Activated CD4-positive, alpha-beta T cell treated with anti-CD3 and anti-CD28 coated beads for 48 hours (primary cell): Measurements from ENCODE around the gene PCDHA2.
"Not testable (repeated sequence)": the region's sequence is repeated elsewhere in the genome, so short reads cannot be mapped to it uniquely, and the experiment has no call there.

ENCODE experiments used
- DNase-seq: peaks from one replicate; pipeline ENCODE4 v3.0.0-alpha.2; 2020

The PCDHA2 gene

DNA sequence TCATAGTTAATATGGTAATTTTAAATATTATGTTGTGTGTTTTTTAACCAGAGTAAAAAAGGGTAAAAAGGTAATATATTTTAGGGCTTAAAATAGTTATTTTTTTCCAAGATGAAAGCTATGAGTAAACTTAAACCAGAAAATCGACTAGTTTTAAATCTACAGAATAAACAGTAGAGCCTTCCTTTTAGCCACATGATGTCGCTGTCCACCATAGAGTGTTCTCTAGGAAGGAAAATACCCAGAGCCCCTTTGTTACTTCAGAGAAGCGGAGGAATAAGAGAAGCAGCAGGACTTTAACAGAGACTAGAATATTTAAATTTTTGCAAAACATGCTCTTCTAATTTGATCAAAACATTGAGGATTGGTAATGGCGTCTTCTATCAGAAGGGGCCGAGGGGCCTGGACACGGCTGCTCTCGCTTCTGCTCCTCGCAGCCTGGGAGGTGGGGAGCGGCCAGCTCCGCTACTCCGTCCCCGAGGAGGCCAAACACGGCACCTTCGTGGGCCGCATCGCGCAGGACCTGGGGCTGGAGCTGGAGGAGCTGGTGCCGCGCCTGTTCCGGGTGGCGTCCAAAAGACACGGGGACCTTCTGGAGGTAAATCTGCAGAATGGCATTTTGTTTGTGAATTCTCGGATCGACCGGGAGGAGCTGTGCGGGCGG is at the start of gene PCDHA2:
Gene PCDHA2 (plus strand): TSS at position 258 of the 664 bp plus-strand sequence.
- DNase-seq, result no peak

DNA sequence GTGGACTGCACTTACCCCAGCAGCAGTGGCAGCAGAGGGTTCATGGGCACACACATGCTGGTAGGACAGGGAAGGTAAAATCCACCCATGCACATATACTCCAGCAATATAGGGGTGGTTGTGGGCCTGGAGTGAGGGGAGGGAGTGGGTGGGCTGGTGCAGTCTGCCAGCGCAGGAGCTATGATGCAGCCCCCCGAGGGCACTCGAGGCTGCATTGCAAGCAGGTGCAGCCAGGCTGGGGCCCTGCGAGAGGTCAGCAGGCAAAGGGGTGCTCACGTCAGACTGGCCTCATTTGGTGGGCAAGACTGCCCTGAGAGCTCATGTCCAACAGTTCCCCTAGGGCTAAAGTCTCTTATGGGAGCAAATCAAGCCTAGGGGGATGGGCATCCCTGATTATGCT is 41.1 kb upstream of the PCDHA2 start:
- DNase-seq, result no peak

DNA sequence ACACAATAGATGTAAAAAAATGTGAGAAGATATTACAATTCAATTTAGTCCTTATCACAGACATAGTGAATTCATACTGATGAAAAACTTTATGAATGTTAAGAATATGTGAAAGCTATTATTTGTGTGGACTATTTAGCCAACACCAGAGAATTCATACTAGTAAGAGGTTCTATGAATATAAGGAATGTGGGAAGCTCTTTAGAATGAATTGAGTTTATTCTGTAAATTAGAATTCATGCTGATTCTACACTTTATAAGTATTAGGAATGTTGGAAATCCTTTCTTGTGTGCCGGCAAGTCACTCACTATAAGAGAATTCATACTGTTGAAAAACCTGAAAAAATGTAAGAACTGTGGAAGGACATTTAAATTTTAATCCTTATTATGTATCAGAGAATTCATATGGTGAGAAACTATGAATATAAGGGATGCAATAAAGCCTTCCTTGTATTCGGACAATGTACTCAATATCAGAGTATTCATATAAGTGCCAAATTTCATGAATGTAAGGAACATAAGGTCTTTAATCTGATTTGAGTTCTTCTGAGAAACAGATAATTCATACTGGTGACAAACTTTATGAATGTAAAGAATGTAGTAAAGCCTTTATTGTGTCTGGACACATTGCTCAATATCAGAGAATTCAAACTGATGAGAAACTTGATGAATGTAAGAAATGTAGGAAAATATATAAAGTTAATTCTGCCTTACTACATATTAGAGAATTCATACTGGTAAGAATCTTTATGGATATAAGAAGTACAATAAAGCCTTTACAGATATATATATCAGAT is 30.3 kb upstream of the PCDHA2 start:
- DNase-seq, result no peak

DNA sequence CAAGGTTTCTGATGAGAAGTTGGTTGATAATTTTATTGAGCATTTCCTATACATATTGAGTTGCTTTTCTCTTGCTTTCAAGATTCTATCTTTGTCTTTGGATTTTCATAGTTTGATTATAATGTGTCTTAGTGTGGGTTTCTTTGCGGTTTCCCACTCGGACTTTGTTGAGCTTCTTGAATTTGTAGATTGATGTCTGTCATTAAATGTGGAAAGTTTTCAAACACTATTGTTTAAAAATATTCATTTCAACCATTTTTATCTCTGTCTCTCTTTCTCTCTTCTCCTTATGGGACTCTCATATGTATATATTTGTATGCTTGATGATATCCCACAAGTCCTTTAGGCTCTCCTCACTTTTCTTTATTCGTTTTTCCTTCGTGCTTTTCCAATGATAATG is 27.2 kb upstream of the PCDHA2 start:
- no peak for DNase-seq

DNA sequence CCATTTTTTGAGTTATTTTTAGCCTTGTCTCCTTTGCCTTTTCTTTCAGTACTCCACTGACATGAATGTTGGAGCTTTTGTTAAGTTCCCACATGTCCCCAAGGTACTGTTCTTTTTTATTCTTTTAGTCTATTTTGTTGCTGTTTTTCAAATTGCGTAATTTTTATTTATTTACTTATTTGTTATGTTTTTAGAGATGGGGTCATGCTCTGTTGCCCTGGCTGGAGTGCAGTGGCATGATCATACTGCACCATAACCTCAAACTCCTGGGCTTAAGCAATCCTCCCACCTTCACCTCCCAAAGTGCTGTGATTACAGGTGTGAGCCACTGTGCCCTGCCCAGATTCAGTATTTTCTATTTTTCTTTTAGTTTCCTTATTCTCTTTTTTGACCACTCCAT is 14.1 kb upstream of the PCDHA2 start:
- no peak for DNase-seq

DNA sequence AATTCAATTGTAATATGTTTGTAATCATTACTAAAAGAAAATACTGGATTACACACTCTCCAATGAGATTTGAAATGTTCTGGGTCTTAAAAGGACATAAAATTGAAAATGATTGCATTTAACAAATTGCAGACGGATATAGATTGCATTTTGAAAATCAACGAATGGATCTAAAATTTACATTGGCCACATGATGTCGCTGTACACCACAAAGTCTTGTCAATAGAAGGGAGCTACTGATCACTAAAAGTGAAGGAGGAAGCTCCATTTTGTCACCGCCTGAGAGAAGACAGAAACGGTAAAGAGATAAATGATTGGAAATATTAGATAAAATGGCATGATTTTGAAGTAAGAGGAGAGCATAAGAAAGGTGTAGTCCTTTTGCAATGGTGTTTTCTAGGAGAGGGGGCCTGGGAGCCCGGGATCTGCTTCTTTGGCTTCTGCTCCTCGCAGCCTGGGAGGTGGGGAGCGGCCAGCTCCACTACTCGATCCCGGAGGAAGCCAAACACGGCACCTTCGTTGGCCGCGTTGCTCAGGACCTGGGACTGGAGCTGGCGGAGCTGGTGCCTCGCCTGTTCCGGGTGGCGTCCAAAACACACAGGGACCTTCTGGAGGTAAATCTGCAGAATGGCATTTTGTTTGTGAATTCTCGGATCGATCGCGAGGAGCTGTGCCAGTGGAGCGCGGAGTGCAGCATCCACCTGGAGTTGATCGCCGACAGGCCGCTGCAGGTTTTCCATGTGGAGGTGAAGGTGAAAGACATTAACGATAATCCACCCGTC is 8.6 kb upstream of the PCDHA2 start, which contains the start of gene PCDHA1:
Gene PCDHA1 (plus strand): TSS at position 236 of the 782 bp plus-strand sequence.
- DNase-seq, result no peak

DNA sequence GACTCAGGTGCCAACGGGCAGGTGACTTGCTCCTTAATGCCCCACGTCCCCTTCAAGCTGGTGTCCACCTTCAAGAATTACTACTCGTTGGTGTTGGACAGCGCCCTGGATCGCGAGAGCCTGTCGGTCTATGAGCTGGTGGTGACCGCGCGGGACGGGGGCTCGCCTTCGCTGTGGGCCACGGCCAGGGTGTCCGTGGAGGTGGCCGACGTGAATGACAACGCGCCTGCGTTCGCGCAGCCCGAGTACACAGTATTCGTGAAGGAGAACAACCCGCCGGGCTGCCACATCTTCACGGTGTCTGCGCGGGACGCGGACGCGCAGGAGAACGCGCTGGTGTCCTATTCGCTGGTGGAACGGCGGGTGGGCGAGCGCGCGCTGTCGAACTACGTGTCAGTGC is 7.2 kb upstream of the PCDHA2 start:
- DNase-seq, result not testable (repeated sequence)

DNA sequence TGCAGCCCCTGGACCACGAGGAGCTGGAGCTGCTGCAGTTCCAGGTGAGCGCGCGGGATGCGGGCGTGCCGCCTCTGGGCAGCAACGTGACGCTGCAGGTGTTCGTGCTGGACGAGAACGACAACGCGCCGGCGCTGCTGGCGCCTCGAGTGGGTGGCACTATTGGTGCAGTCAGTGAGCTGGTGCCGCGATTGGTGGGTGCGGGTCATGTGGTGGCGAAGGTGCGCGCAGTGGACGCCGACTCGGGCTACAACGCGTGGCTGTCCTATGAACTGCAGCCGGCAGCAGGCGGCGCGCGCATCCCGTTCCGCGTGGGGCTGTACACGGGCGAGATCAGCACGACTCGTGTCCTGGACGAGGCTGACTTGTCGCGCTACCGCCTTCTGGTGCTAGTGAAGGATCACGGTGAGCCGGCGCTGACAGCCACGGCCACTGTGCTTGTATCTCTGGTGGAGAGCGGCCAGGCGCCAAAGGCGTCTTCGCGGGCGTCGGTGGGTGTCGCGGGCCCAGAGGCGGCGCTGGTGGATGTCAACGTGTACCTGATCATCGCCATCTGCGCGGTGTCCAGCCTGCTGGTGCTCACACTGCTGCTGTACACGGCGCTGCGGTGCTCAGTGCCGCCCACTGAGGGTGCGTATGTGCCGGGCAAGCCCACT is 6.7 kb upstream of the PCDHA2 start:
- not testable (repeated sequence) for DNase-seq

DNA sequence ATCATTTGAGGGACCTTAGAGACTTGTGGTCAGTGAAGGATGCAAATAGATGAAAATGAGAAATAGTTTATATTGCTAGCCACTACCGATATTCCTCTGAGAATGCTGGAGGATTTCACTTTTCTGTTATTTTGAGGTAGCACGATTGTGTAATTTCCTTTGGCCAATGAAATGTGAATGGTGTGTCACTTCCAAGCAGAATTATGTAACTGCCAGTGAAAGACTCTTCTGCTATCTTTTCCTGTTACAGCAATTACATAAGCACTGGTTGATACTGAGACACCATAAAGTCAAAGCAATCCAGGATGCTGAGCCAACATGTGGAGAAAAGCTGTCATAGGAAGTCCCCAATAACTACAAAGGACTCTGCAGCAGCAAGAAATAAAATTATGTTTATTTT is 3.6 kb upstream of the PCDHA2 start:
- no peak for DNase-seq

DNA sequence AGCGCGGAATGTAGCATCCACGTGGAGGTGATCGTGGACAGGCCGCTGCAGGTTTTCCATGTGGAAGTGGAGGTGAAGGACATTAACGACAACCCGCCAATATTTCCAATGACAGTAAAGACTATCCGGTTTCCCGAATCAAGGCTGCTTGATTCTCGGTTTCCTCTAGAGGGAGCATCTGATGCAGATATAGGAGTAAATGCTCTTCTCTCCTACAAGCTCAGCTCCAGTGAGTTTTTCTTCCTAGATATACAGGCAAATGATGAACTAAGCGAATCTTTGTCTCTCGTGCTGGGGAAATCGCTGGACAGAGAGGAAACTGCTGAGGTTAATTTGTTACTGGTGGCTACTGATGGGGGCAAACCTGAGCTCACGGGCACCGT is 598 bp downstream of the PCDHA2 start:
- DNase-seq, result no peak

DNA sequence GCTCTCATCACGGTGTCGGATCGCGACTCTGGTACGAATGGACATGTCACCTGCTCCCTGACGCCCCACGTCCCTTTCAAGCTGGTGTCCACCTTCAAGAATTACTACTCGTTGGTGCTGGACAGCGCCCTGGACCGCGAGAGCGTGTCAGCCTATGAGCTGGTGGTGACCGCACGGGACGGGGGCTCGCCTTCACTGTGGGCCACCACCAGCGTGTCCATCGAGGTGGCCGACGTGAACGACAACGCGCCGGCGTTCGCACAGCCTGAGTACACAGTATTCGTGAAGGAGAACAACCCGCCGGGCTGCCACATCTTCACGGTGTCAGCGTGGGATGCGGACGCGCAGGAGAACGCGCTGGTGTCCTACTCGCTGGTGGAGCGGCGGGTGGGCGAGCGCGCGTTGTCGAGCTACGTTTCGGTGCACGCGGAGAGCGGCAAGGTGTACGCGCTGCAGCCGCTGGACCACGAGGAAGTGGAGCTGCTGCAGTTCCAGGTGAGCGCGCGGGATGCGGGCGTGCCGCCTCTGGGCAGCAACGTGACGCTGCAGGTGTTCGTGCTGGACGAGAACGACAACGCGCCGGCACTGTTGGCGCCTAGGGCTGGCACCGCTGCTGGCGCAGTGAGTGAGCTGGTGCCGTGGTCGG is 1.5 kb downstream of the PCDHA2 start:
- DNase-seq, result not testable (repeated sequence)

DNA sequence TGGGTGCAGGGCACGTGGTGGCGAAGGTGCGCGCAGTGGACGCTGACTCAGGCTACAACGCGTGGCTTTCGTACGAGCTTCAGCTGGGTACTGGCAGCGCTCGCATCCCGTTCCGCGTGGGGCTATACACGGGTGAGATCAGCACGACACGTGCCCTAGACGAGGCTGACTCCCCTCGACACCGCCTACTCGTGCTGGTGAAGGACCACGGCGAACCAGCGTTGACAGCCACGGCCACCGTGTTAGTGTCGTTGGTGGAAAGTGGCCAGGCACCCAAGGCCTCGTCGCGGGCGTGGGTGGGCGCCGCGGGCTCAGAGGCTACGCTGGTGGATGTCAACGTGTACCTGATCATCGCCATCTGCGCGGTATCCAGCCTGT is 2.1 kb downstream of the PCDHA2 start:
- DNase-seq, result no peak

DNA sequence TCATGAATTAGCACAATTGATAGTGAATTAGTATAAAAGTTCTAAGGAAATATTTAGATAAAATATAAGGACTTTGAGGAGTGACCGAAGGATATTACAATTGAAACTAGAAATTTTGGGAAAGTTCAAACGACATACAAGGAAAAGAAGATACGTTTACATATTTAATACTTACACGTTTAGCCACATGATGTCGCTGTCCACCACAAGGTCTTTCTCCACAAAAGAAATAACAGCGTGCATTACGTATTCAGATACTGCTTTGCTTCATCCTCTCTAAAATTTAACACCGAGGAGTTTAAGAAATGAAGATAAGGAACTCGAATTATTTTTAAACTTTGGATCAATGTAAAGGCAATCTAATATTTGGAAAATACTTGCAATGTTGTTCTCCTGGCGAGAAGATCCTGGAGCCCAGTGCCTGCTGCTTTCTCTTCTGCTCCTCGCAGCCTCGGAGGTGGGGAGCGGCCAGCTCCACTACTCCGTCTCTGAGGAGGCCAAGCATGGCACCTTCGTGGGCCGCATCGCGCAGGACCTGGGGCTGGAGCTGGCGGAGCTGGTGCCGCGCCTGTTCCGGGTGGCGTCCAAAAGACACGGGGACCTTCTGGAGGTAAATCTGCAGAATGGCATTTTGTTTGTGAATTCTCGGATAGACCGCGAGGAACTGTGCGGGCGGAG is 6.3 kb downstream of the PCDHA2 start, which contains the start of gene PCDHA3:
Gene PCDHA3 (plus strand): TSS at position 242 of the 678 bp plus-strand sequence.
- DNase-seq, result no peak

DNA sequence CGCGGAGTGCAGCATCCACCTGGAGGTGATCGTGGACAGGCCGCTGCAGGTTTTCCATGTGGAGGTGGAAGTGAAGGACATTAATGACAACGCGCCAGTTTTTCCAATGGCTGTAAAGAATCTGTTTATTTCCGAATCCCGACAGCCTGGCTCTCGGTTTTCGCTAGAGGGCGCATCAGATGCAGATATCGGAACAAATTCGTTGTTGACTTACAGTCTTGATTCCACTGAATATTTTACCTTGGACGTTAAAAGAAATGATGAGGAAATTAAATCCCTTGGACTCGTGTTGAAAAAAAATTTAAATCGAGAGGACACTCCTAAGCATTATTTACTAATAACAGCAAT is 6.8 kb downstream of the PCDHA2 start:
- no peak for DNase-seq

DNA sequence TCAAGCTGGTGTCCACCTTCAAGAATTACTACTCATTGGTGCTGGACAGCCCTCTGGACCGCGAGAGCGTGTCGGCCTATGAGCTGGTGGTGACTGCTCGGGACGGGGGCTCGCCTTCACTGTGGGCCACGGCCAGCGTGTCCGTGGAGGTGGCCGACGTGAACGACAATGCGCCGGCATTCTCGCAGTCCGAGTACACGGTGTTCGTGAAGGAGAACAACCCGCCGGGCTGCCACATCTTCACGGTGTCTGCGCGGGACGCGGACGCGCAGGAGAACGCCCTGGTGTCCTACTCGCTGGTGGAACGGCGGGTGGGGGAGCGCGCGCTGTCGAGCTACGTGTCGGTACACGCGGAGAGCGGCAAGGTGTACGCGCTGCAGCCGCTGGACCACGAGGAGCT is 7.7 kb downstream of the PCDHA2 start:
- DNase-seq, result not testable (repeated sequence)

DNA sequence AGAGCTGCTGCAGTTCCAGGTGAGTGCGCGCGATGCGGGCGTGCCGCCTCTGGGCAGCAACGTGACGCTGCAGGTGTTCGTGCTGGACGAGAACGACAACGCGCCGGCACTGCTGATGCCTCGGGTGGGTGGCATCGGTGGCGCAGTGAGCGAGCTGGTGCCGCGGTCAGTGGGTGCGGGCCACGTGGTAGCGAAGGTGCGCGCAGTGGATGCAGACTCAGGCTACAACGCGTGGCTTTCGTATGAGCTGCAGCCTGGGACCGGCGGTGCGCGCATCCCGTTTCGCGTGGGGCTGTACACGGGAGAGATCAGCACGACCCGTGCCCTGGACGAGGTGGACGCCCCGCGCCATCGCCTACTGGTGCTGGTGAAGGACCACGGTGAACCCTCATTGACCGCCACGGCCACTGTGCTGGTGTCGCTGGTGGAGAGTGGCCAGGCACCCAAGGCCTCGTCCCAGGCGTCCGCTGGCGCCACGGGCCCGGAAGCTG is 8.2 kb downstream of the PCDHA2 start:
- DNase-seq, result no peak

DNA sequence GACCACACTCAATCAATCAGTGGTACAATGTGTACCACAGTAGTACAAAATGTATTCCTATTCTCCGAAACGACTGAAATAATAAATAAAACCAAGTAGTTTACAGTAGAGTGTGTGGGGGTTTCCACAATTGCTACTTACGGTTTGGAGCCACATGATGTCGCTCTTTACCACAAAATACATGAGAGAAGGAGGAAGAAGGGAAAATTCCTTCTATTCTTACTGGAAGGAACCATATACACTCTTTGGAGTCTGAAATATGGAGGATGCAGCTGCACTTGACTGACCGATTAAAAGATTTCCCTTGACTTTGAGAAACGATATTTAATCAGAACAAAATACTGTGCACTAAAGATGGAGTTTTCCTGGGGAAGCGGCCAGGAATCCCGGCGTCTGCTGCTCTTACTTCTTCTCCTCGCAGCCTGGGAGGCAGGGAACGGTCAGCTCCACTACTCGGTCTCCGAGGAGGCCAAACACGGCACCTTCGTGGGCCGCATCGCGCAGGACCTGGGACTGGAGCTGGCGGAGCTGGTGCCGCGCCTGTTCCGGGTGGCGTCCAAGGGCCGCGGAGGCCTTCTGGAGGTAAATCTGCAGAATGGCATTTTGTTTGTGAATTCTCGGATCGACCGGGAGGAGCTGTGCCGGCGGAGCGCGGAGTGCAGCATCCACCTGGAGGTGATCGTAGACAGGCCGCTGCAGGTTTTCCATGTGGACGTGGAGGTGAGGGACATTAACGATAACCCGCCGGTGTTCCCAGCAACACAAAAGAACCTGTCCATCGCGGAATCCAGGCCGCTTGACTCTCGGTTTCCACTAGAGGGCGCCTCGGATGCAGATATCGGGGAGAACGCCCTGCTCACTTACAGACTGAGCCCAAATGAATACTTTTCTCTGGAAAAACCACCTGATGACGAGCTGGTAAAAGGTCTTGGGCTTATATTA is 12.5 kb downstream of the PCDHA2 start, which contains the start of gene PCDHA4:
Gene PCDHA4 (plus strand): TSS at position 235 of the 942 bp plus-strand sequence.
- DNase-seq, result peak; percentile 43

DNA sequence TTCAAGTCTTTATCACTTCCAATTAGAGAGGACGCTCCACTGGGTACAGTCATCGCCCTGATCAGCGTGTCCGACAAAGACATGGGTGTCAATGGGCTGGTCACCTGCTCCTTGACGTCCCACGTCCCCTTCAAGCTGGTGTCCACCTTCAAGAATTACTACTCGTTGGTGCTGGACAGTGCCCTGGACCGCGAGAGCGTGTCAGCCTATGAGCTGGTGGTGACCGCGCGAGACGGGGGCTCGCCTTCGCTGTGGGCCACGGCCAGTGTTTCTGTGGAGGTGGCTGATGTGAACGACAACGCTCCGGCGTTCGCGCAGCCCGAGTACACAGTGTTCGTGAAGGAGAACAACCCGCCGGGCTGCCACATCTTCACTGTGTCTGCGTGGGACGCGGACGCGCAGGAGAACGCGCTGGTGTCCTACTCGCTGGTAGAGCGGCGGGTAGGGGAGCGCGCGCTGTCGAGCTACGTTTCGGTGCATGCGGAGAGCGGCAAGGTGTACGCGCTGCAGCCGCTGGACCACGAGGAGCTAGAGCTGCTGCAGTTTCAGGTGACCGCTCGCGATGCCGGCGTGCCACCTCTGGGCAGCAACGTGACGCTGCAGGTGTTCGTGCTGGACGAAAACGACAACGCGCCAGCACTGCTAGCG is 13.7 kb downstream of the PCDHA2 start:
- DNase-seq, result not testable (repeated sequence)

DNA sequence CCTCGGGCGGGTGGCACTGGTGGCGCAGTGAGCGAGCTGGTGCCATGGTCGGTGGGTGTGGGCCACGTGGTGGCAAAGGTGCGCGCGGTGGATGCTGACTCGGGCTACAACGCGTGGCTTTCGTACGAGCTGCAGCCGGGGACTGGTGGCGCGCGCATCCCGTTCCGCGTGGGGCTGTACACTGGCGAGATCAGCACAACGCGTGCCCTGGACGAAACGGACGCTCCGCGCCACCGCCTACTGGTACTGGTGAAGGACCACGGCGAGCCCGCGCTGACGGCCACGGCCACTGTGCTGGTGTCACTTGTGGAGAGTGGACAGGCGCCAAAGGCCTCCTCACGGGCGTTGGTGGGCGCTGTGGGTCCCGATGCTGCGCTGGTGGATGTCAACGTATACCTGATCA is 14.2 kb downstream of the PCDHA2 start:
- no peak for DNase-seq
